ENCODE data around the gene RHOG. TPM values are rescaled to one million over a fixed set of nuclear protein-coding genes. Genes with fewer than 3 reads are reported as not detected.

Gene RHOG
- total RNA-seq, 6 experiments from 2014 or later, result 13.9 to 31.5 (median 22.0) TPM

DNA sequence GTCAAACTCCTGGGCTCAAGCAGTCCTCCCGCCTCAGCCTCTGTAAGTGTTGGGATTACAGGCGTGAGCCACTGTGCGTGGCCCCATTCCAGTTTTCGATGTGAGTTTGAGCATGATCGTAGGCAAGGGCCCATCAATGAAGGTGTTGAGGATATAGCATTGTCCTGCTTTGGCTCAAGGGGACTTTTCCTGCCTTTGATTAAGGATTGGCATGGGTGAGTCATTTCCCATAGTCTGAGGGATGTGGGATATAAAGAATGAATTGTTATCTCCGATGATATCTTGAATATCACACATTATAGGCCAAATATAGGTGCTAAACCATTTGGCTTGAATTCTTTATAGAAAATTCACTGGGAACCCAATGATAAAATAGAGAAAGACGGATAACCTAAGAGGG lies 45.1 kb upstream of the RHOG start:
- no peak overlapping the region for H3K4me3 ChIP-seq
- intact Hi-C loops (cut with DNase I), result no loop called here
- WGBS (ENCODE audit: insufficient coverage, low coverage, low lambda C conversion rate, missing lambda C conversion rate), result 82% methylated on average over 7 of the region's 7 CpGs

DNA sequence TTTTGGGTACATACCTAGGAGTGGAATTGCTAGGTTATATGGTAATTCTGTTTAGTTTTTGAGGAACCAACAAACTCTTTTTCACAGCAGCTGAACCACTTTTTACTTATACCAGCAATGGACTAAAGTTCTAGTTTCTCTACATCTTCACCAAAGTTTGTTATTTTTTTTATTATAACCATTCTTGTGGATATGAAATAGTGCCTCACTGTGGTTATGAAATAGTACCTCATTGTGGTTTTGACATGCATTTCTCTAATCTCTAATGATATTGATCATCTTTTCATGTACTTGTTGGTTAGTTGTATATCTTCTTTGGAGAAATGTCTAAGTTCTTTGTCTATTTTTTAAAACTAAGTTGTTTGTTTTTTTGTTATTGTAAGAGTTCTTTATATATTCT lies 41.9 kb upstream of the RHOG start:
- Histone ChIP-seq H3K4me1 (peaks cover 0 to 44% (median 21%) of the 10 kb centered on the region in 4 donors), H3K4me3 (no peak overlapping the region), H3K27me3 (no peaks in the 10 kb centered on the region), H3K27ac (no peak overlapping the region), H3K9me3 (no peaks in the 10 kb centered on the region), H3K36me3 (no peaks in the 10 kb centered on the region)
- ATAC-seq, result no peak
- TF ChIP-seq, protein P1, sequence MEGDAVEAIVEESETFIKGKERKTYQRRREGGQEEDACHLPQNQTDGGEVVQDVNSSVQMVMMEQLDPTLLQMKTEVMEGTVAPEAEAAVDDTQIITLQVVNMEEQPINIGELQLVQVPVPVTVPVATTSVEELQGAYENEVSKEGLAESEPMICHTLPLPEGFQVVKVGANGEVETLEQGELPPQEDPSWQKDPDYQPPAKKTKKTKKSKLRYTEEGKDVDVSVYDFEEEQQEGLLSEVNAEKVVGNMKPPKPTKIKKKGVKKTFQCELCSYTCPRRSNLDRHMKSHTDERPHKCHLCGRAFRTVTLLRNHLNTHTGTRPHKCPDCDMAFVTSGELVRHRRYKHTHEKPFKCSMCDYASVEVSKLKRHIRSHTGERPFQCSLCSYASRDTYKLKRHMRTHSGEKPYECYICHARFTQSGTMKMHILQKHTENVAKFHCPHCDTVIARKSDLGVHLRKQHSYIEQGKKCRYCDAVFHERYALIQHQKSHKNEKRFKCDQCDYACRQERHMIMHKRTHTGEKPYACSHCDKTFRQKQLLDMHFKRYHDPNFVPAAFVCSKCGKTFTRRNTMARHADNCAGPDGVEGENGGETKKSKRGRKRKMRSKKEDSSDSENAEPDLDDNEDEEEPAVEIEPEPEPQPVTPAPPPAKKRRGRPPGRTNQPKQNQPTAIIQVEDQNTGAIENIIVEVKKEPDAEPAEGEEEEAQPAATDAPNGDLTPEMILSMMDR (IDR thresholded peaks at IDR 0.05), result no peak
- no peak for TF ChIP-seq POLR2A (IDR thresholded peaks at IDR 0.05)
- intact Hi-C loops (cut with DNase I), result no loop called here
- no peak for DNase-seq

More for the DNA sequence above, 45.1 kb upstream of the RHOG start:
- H3K27me3 ChIP-seq, result no peaks in the 10 kb centered on the region
- no peaks in the 10 kb centered on the region for H3K9me3 ChIP-seq
- H3K27ac ChIP-seq, result no peak overlapping the region
- TF ChIP-seq, protein P1 (IDR thresholded peaks at IDR 0.05), result no peak
- no peak for TF ChIP-seq POLR2A (IDR thresholded peaks at IDR 0.05)
- H3K4me1 ChIP-seq, result peaks cover 0 to 29% (median 11%) of the 10 kb centered on the region in 4 donors
- H3K36me3 ChIP-seq, result no peaks in the 10 kb centered on the region
- ATAC-seq (no peak), DNase-seq (no peak)

GRCh38 chr11:3880724-3881123 lies 40.0 kb upstream of the RHOG start:
- no peak for TF ChIP-seq POLR2A (IDR thresholded peaks at IDR 0.05)
- TF ChIP-seq, protein P1 (IDR thresholded peaks at IDR 0.05), result no peak
- Histone ChIP-seq H3K27me3 (no peaks in the 10 kb centered on the region), H3K9me3 (no peaks in the 10 kb centered on the region), H3K27ac (peak overlapping the region; percentile 69 to 85 (median 75)), H3K4me1 (peaks cover 0 to 58% (median 26%) of the 10 kb centered on the region in 4 donors), H3K4me3 (no peak overlapping the region), H3K36me3 (no peaks in the 10 kb centered on the region)
- WGBS (ENCODE audit: insufficient coverage, low coverage, low lambda C conversion rate, missing lambda C conversion rate), result 43% methylated on average over 3 of the region's 3 CpGs
- ATAC-seq, result peak in 2 of 4 donors; percentile 15 to 59
- DNase-seq, result no peak
- intact Hi-C loops (cut with DNase I), result no loop called here

- Histone ChIP-seq H3K4me1 (peaks cover 0 to 58% (median 26%) of the 10 kb centered on the region in 4 donors), H3K36me3 (no peaks in the 10 kb centered on the region), H3K9me3 (no peaks in the 10 kb centered on the region), H3K4me3 (no peak overlapping the region), H3K27me3 (no peaks in the 10 kb centered on the region), H3K27ac (peak overlapping the region; percentile 69 to 85 (median 75))
- ATAC-seq (peak; percentile 88 to 97 (median 93)), DNase-seq (peak; percentile 59 to 81 (median 71))
- TF ChIP-seq, protein P1 (IDR thresholded peaks at IDR 0.05), result no peak
- TF ChIP-seq POLR2A (IDR thresholded peaks at IDR 0.05), result peak; percentile 71
- 26% methylated on average over 2 of the region's 2 CpGs for WGBS (ENCODE audit: insufficient coverage, low coverage, low lambda C conversion rate, missing lambda C conversion rate)
- intact Hi-C loops (cut with DNase I), result no loop called here
These were observed 39.3 kb upstream of the RHOG start for GRCh38 chr11:3879967-3880542.
